ENCODE data around the gene PTGES3.

- no peak for TF ChIP-seq CTCF (IDR thresholded peaks at IDR 0.05; ENCODE audit: poor library complexity)
- TF ChIP-seq EZH2 (IDR thresholded peaks at IDR 0.05; ENCODE audit: borderline replicate concordance), result no peak
Measured at GRCh38 chr12:56676851-56677580, 11.1 kb downstream of the PTGES3 start.
